MCF 10A (cell line): ENCODE measurements around the gene GPSM1. TPM values are rescaled to one million over a fixed set of nuclear protein-coding genes. Genes with fewer than 3 reads are reported as not detected.

Experiments
- BruUV-seq: library from RNA; stranded (reverse); fragments of 400-500 nt; replicated peaks from 2 replicates; lab custom pipeline; 2021; lab: Mats Ljungman, UMichigan
- CTCF ChIA-PET: fragments of 300-600 bp; sonication (Branson Sonifier 250); formaldehyde crosslinking; extraction: SDS; loops from one replicate; lab custom pipeline; 2021; ENCODE audit warnings: antibody characterized with exemption, inconsistent platforms; lab: Yijun Ruan, JAX
- POLR2A ChIA-PET: fragments of 300-600, 350-650 bp; sonication (Branson Sonifier 250); formaldehyde crosslinking; extraction: SDS; loops from one replicate; lab custom pipeline; 2020; ENCODE audit warnings: antibody characterized with exemption, inconsistent platforms; lab: Yijun Ruan, JAX
- DNase-seq: peaks from one replicate; pipeline ENCODE4 v3.0.0-alpha.2; 2018; ENCODE audit not compliant: unreplicated experiment
- H3K27ac Mint-ChIP-seq: one replicate; pipeline ENCODE4 v1.8.0; 2022; ENCODE audit warnings: mild to moderate bottlenecking, low read depth, mixed read lengths; ENCODE audit not compliant: unreplicated experiment
- H3K27me3 Mint-ChIP-seq: one replicate; pipeline ENCODE4 v1.8.0; 2022; ENCODE audit warnings: mixed read lengths; ENCODE audit not compliant: insufficient read depth, unreplicated experiment
- H3K36me3 Mint-ChIP-seq: one replicate; pipeline ENCODE4 v1.8.0; 2022; ENCODE audit warnings: mild to moderate bottlenecking, moderate library complexity, mixed read lengths; ENCODE audit not compliant: insufficient read depth, unreplicated experiment
- H3K4me1 Mint-ChIP-seq: one replicate; pipeline ENCODE4 v1.8.0; 2022; ENCODE audit warnings: mixed read lengths; ENCODE audit not compliant: insufficient read depth, unreplicated experiment
- H3K4me3 Mint-ChIP-seq: one replicate; pipeline ENCODE4 v1.8.0; 2022; ENCODE audit warnings: mild to moderate bottlenecking, moderate library complexity, mixed read lengths; ENCODE audit not compliant: unreplicated experiment
- H3K9me3 Mint-ChIP-seq: one replicate; pipeline ENCODE4 v1.8.0; 2022; ENCODE audit warnings: mixed read lengths; ENCODE audit not compliant: unreplicated experiment
- intact Hi-C: fragments of 100-400 bp; cut with micrococcal nuclease; formaldehyde crosslinking; loops from 2 replicates; pipeline ENCODE4 v1.14.1; 2022
- total RNA-seq: library from RNA; stranded (reverse); gene quantifications from 2 replicates; pipeline ENCODE4 v1.2.3, GENCODE V29; 2022
- TF ChIP-seq, protein P1 (sequence below): fragments of 200-600 bp; IDR thresholded peaks from one replicate; pipeline ENCODE4 v1.8.0; 2022; ENCODE audit warnings: antibody characterized with exemption, mild to moderate bottlenecking; ENCODE audit not compliant: unreplicated experiment

GPSM1 gene
- total RNA-seq, 1 experiment from 2014 or later, result 15.5 TPM

- H3K27ac Mint-ChIP-seq, result no peak overlapping the region
- H3K36me3 Mint-ChIP-seq, result no peaks in the 10 kb centered on the region
- H3K4me1 Mint-ChIP-seq, result no peaks in the 10 kb centered on the region
- POLR2A ChIA-PET, result interaction anchor here (1.6 kb wide), 1 partner anchor 23 kb away, joined by 3 read pairs; the partner anchor contains the start of gene GPSM1
- no peak for DNase-seq
- BruUV-seq, result no TSS peak
- no peaks in the 10 kb centered on the region for H3K9me3 Mint-ChIP-seq
- intact Hi-C loops, result no loop called here
- peaks cover 8% of the 10 kb centered on the region for H3K27me3 Mint-ChIP-seq
- CTCF ChIA-PET, result no interaction called here
- TF ChIP-seq, protein P1, sequence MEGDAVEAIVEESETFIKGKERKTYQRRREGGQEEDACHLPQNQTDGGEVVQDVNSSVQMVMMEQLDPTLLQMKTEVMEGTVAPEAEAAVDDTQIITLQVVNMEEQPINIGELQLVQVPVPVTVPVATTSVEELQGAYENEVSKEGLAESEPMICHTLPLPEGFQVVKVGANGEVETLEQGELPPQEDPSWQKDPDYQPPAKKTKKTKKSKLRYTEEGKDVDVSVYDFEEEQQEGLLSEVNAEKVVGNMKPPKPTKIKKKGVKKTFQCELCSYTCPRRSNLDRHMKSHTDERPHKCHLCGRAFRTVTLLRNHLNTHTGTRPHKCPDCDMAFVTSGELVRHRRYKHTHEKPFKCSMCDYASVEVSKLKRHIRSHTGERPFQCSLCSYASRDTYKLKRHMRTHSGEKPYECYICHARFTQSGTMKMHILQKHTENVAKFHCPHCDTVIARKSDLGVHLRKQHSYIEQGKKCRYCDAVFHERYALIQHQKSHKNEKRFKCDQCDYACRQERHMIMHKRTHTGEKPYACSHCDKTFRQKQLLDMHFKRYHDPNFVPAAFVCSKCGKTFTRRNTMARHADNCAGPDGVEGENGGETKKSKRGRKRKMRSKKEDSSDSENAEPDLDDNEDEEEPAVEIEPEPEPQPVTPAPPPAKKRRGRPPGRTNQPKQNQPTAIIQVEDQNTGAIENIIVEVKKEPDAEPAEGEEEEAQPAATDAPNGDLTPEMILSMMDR, result no peak
- H3K4me3 Mint-ChIP-seq, result no peak overlapping the region
These were observed 22.4 kb upstream of the GPSM1 start for GRCh38 chr9:136304981-136305380.

- peaks cover 8% of the 10 kb centered on the region for H3K27me3 Mint-ChIP-seq
- BruUV-seq, result no TSS peak
- CTCF ChIA-PET, result no interaction called here
- TF ChIP-seq, protein P1, result no peak
- H3K27ac Mint-ChIP-seq, result no peak overlapping the region
- no peak overlapping the region for H3K4me3 Mint-ChIP-seq
- no peak for DNase-seq
- intact Hi-C loops, result no loop called here
- no peaks in the 10 kb centered on the region for H3K36me3 Mint-ChIP-seq
- no peaks in the 10 kb centered on the region for H3K4me1 Mint-ChIP-seq
- POLR2A ChIA-PET, result interaction anchor here (1.6 kb wide), 1 partner anchor 22 kb away, joined by 3 read pairs; the partner anchor contains the start of gene GPSM1
- H3K9me3 Mint-ChIP-seq, result no peaks in the 10 kb centered on the region
These were observed 21.5 kb upstream of the GPSM1 start for GRCh38 chr9:136305804-136306203.

GRCh38 chr9:136306211-136307208 lies 20.8 kb upstream of the GPSM1 start:
- CTCF ChIA-PET, result no interaction called here
- no peak for DNase-seq
- BruUV-seq, result no TSS peak
- H3K4me3 Mint-ChIP-seq, result no peak overlapping the region
- no peak overlapping the region for H3K27ac Mint-ChIP-seq
- peaks cover 8% of the 10 kb centered on the region for H3K27me3 Mint-ChIP-seq
- TF ChIP-seq, protein P1, result no peak
- no peaks in the 10 kb centered on the region for H3K9me3 Mint-ChIP-seq
- H3K36me3 Mint-ChIP-seq, result no peaks in the 10 kb centered on the region
- intact Hi-C loops, result no loop called here
- no peaks in the 10 kb centered on the region for H3K4me1 Mint-ChIP-seq
- POLR2A ChIA-PET, result interaction anchor here (1.6 kb wide), 1 partner anchor 21 kb away, joined by 3 read pairs; the partner anchor contains the start of gene GPSM1

- ChIA-PET CTCF (no interaction called here), POLR2A (no interaction called here)
- Mint-ChIP-seq H3K27me3 (peaks cover 6% of the 10 kb centered on the region), H3K4me3 (no peak overlapping the region), H3K9me3 (no peaks in the 10 kb centered on the region), H3K36me3 (no peaks in the 10 kb centered on the region), H3K27ac (no peak overlapping the region), H3K4me1 (no peaks in the 10 kb centered on the region)
- BruUV-seq, result no TSS peak
- TF ChIP-seq, protein P1, result no peak
- intact Hi-C loops, result no loop called here
- no peak for DNase-seq
These were observed 20.1 kb upstream of the GPSM1 start for GRCh38 chr9:136307215-136307750.
